PC-3 (cell line): ENCODE measurements around the gene PDGFD. TPM values are rescaled to one million over a fixed set of nuclear protein-coding genes. Genes with fewer than 3 reads are reported as not detected.

Source experiments
- ATAC-seq: fragments of 200-7000 bp; cut with Tn5 transposase; 2 replicates; pipeline ENCODE4 v1.9.1; 2020; ENCODE audit warnings: mild to moderate bottlenecking, moderate library complexity
- BruUV-seq: library from RNA; stranded (reverse); fragments of 400-500 nt; replicated peaks from 2 replicates; lab custom pipeline; 2021; lab: Mats Ljungman, UMichigan
- CTCF ChIA-PET: fragments of 300-600 bp; sonication (Branson Sonifier 250); formaldehyde crosslinking; loops from one replicate; lab custom pipeline; 2022; ENCODE audit warnings: antibody characterized with exemption; lab: Charles Lee
- POLR2A ChIA-PET: fragments of 300-600 bp; sonication (Branson Sonifier 250); formaldehyde crosslinking; loops from one replicate; lab custom pipeline; 2022; ENCODE audit warnings: antibody characterized with exemption; ENCODE audit not compliant: unreplicated experiment; lab: Charles Lee
- DNase-seq: peaks from one replicate; pipeline ENCODE4 v3.0.0-alpha.2; 2015
- H2AFZ ChIP-seq: fragments of 300-600 bp; sonication (generic); 2 replicates; pipeline ENCODE4 v1.6.0; 2016; ENCODE audit warnings: antibody characterized with exemption, low read length
- H3F3A ChIP-seq: fragments of 300-600 bp; sonication (generic); one replicate; pipeline ENCODE4 v1.6.0; 2017; ENCODE audit warnings: antibody characterized with exemption, low read length, control low read depth, mild to moderate bottlenecking; ENCODE audit not compliant: unreplicated experiment
- H3K27ac ChIP-seq: fragments of 300-600 bp; sonication (generic); 2 replicates; pipeline ENCODE4 v1.5.1; 2016; ENCODE audit warnings: mild to moderate bottlenecking, low read length
- H3K27me3 ChIP-seq: fragments of 300-600 bp; sonication (generic); 2 replicates; pipeline ENCODE4 v1.6.1; 2016; ENCODE audit warnings: low read length, mixed read lengths
- H3K36me3 ChIP-seq: fragments of 300-600 bp; sonication (generic); 2 replicates; pipeline ENCODE4 v1.6.1; 2016; ENCODE audit warnings: low read depth, mixed run types, low read length, mixed read lengths
- H3K4me1 ChIP-seq: fragments of 300-600 bp; sonication (generic); 2 replicates; pipeline ENCODE4 v1.5.1; 2016; ENCODE audit warnings: low read length; ENCODE audit not compliant: insufficient read depth
- H3K4me2 ChIP-seq: fragments of 300-600 bp; sonication (generic); 2 replicates; pipeline ENCODE4 v1.6.0; 2016; ENCODE audit warnings: low read length
- H3K4me3 ChIP-seq: fragments of 300-600 bp; sonication (generic); 2 replicates; pipeline ENCODE4 v1.5.1; 2016; ENCODE audit warnings: mild to moderate bottlenecking, low read length, mixed read lengths
- H3K79me2 ChIP-seq: fragments of 300-600 bp; sonication (generic); 2 replicates; pipeline ENCODE4 v1.6.1; 2017; ENCODE audit warnings: low read length, mixed read lengths
- H3K9ac ChIP-seq: fragments of 300-600 bp; sonication (generic); 2 replicates; pipeline ENCODE4 v1.6.0; 2016; ENCODE audit warnings: mild to moderate bottlenecking, low read length
- H3K9me2 ChIP-seq: fragments of 300-600 bp; sonication (generic); replicated peaks from 2 replicates; pipeline ENCODE4 v1.6.1; 2016; ENCODE audit warnings: mixed run types, low read length, mixed read lengths
- H3K9me3 ChIP-seq: fragments of 300-600 bp; sonication (generic); 2 replicates; pipeline ENCODE4 v1.6.1; 2016; ENCODE audit warnings: low read length, mixed read lengths
- H4K20me1 ChIP-seq: fragments of 300-600 bp; sonication (generic); 2 replicates; pipeline ENCODE4 v1.6.1; 2016; ENCODE audit warnings: low read length, mixed read lengths
- EZH2 ChIP-seq: fragments of 300-600 bp; sonication (generic); IDR thresholded peaks from one replicate; pipeline ENCODE4 v1.6.1; 2017; ENCODE audit warnings: antibody characterized with exemption, mild to moderate bottlenecking, low read length; ENCODE audit not compliant: unreplicated experiment
- EZH2phosphoT487 ChIP-seq: fragments of 300-600 bp; sonication (generic); IDR thresholded peaks from 2 replicates; pipeline ENCODE4 v1.6.1; 2018; ENCODE audit warnings: mild to moderate bottlenecking, antibody characterized with exemption, low read length, borderline replicate concordance
- intact Hi-C: fragments of 100-400 bp; cut with micrococcal nuclease; formaldehyde crosslinking; loops from 2 replicates; pipeline ENCODE4 v1.9.0; 2023
- total RNA-seq: library from RNA; depleted of rRNA; stranded (reverse); fragments of >200 nt; gene quantifications from 2 replicates; pipeline ENCODE4 v1.2.3, GENCODE V29; 2014
- TF ChIP-seq, protein P1 (sequence below): fragments of 300-600 bp; sonication (generic); conservative IDR thresholded peaks from 2 replicates; pipeline ENCODE4 v1.5.1; 2017; ENCODE audit warnings: antibody characterized with exemption, low read depth, mild to moderate bottlenecking, low read length

The PDGFD gene
- total RNA-seq, 1 experiment from 2014 or later, result 5.0 TPM

DNA sequence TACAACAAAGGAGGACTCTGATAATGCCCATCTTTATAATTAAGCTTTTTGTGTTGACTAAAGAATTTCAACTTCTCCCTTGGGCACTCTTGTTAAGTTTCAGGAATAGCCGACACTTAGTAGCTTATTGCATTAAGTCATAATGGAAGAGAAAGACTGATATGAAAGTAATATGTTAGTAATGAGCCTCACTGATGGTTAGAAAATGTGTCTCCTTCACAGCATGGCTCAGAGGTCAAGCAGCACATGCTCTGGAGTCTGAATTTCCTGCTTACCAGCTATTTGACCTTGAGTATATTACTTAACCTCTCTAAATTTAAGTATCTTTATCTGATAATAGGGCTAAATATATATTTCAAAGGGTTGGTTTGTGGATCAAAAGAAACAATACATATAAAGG, 39.0 kb downstream of the PDGFD start:
- no peaks in the 10 kb centered on the region for H3K36me3 ChIP-seq
- intact Hi-C loops, result no loop called here
- no peaks in the 10 kb centered on the region for H3K9me2 ChIP-seq
- no peak overlapping the region for H2AFZ ChIP-seq
- no peaks in the 10 kb centered on the region for H4K20me1 ChIP-seq
- CTCF ChIA-PET, result no interaction called here
- TF ChIP-seq EZH2phosphoT487 (no peak), EZH2 (no peak)
- TF ChIP-seq, protein P1, sequence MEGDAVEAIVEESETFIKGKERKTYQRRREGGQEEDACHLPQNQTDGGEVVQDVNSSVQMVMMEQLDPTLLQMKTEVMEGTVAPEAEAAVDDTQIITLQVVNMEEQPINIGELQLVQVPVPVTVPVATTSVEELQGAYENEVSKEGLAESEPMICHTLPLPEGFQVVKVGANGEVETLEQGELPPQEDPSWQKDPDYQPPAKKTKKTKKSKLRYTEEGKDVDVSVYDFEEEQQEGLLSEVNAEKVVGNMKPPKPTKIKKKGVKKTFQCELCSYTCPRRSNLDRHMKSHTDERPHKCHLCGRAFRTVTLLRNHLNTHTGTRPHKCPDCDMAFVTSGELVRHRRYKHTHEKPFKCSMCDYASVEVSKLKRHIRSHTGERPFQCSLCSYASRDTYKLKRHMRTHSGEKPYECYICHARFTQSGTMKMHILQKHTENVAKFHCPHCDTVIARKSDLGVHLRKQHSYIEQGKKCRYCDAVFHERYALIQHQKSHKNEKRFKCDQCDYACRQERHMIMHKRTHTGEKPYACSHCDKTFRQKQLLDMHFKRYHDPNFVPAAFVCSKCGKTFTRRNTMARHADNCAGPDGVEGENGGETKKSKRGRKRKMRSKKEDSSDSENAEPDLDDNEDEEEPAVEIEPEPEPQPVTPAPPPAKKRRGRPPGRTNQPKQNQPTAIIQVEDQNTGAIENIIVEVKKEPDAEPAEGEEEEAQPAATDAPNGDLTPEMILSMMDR, result no peak
- no TSS peak for BruUV-seq
- ATAC-seq (no peak), DNase-seq (no peak)
- H3K4me1 ChIP-seq, result no peaks in the 10 kb centered on the region
- H3K27me3 ChIP-seq, result no peaks in the 10 kb centered on the region
- H3K4me2 ChIP-seq, result no peak overlapping the region
- H3F3A ChIP-seq, result no peaks in the 10 kb centered on the region
- POLR2A ChIA-PET, result interaction anchor here (0.7 kb wide), 1 partner anchor 282 kb away, joined by 3 read pairs; no protein-coding TSS in a partner anchor
- no peak overlapping the region for H3K9ac ChIP-seq
- H3K4me3 ChIP-seq, result no peak overlapping the region
- no peaks in the 10 kb centered on the region for H3K79me2 ChIP-seq
- H3K9me3 ChIP-seq, result no peaks in the 10 kb centered on the region
- H3K27ac ChIP-seq, result no peak overlapping the region

DNA sequence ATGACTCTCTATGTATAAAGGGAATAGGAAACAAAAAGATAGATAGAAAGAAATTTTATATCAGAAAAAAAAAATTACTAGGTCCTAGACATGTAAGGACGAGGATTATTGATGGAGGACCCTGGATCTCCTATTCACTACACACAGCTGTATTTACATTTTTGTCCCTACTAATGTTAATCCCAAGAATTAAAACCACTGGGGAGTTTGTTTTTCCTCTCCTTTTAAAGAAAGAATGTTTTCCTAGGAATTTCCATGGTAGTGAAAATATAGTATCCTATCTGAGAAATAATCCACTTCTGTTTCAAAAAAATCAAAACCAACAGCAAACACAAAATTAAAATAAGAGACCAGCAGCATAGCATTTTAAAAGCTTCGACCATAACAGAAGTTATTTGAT, 41.1 kb downstream of the PDGFD start:
- Histone ChIP-seq H2AFZ (no peak overlapping the region), H3K9ac (no peak overlapping the region), H3K4me2 (no peak overlapping the region), H3K9me2 (no peaks in the 10 kb centered on the region), H3K79me2 (no peaks in the 10 kb centered on the region), H3K4me1 (no peaks in the 10 kb centered on the region), H3K4me3 (no peak overlapping the region), H3K27me3 (no peaks in the 10 kb centered on the region), H3F3A (no peaks in the 10 kb centered on the region), H3K9me3 (no peaks in the 10 kb centered on the region), H3K36me3 (no peaks in the 10 kb centered on the region), H3K27ac (no peak overlapping the region), H4K20me1 (no peaks in the 10 kb centered on the region)
- POLR2A ChIA-PET, result no interaction called here
- DNase-seq (no peak), ATAC-seq (no peak)
- intact Hi-C loops, result no loop called here
- CTCF ChIA-PET, result no interaction called here
- TF ChIP-seq EZH2phosphoT487 (no peak), EZH2 (no peak)
- TF ChIP-seq, protein P1, result no peak
- no TSS peak for BruUV-seq

DNA sequence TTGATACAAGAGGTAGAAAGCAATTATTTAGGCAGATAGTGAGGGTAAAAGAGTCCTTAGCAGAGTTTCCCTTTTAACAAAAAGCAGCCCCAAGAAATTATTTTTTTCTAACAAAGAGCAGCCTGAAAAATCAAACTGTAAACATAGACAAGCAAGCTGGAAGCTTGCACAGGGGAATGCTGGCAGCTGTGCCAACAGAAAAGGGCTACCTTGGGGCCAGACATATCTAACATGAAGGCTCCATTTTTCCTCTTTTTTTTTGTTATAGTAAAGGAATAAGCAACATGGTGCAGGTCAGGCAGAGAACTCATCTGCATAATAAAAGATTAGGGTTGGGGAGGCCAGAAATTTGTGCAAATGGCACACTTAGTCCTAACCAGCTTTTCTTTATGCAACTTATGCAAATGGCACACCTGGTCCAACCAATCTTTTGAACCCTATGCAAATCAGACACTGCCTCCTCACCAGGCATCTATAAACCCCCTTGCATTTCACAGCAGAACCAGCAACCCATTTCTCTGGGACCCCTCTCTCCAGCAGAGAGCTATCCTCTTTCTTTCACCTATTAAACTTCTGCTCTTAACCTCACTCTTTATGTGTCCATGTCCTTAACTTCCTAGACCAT, 41.8 kb downstream of the PDGFD start:
- CTCF ChIA-PET, result no interaction called here
- no TSS peak for BruUV-seq
- ATAC-seq, result no peak
- H3K9me2 ChIP-seq, result no peaks in the 10 kb centered on the region
- no peak overlapping the region for H3K4me2 ChIP-seq
- TF ChIP-seq, protein P1, result no peak
- no peak for TF ChIP-seq EZH2
- TF ChIP-seq EZH2phosphoT487, result no peak
- POLR2A ChIA-PET, result interaction anchor here (0.5 kb wide), 1 partner anchor 452 kb away, joined by 3 read pairs; no protein-coding TSS in a partner anchor
- no peak for DNase-seq
- H3K4me1 ChIP-seq, result no peaks in the 10 kb centered on the region
- H3F3A ChIP-seq, result no peaks in the 10 kb centered on the region
- H3K4me3 ChIP-seq, result no peak overlapping the region
- no peak overlapping the region for H2AFZ ChIP-seq
- no peaks in the 10 kb centered on the region for H3K27me3 ChIP-seq
- H3K9ac ChIP-seq, result no peak overlapping the region
- H4K20me1 ChIP-seq, result no peaks in the 10 kb centered on the region
- intact Hi-C loops, result no loop called here
- no peaks in the 10 kb centered on the region for H3K79me2 ChIP-seq
- no peaks in the 10 kb centered on the region for H3K36me3 ChIP-seq
- H3K9me3 ChIP-seq, result no peaks in the 10 kb centered on the region
- H3K27ac ChIP-seq, result no peak overlapping the region
